A673 (cell line): ENCODE results near the gene LPCAT2. TPM values are rescaled to one million over a fixed set of nuclear protein-coding genes. Genes with fewer than 3 reads are reported as not detected.

Experiments
- BruUV-seq: library from RNA; stranded (reverse); fragments of 400-500 nt; replicated peaks from 2 replicates; lab custom pipeline; 2021; lab: Mats Ljungman, UMichigan
- CTCF ChIA-PET: fragments of 300-600 bp; sonication (Branson Sonifier 250); formaldehyde crosslinking; loops from one replicate; lab custom pipeline; 2022; ENCODE audit warnings: antibody characterized with exemption; lab: Charles Lee
- POLR2A ChIA-PET: fragments of 300-600 bp; sonication (Branson Sonifier 250); formaldehyde crosslinking; loops from one replicate; lab custom pipeline; 2022; ENCODE audit warnings: antibody characterized with exemption; ENCODE audit not compliant: low non-redundant PET; lab: Charles Lee
- DNase-seq: peaks from one replicate; pipeline ENCODE4 v3.0.0-alpha.2; 2015; ENCODE audit warnings: low spot score
- H3K27ac ChIP-seq: fragments of 200-600 bp; sonication (generic); 2 replicates; pipeline ENCODE4 v1.5.1; 2016; ENCODE audit warnings: mixed run types, low read depth, mild to moderate bottlenecking, mixed read lengths, antibody characterized with exemption, low read length; ENCODE audit not compliant: poor library complexity, severe bottlenecking
- H3K27me3 ChIP-seq: fragments of 200-600 bp; sonication (generic); replicated peaks from 2 replicates; pipeline ENCODE4 v1.6.1; 2017; ENCODE audit warnings: mixed run types, low read depth, mild to moderate bottlenecking, mixed read lengths, antibody characterized with exemption, low read length; ENCODE audit not compliant: insufficient read depth, poor library complexity
- H3K36me3 ChIP-seq: fragments of 200-600 bp; sonication (generic); 2 replicates; pipeline ENCODE4 v1.6.1; 2016; ENCODE audit warnings: mixed run types, mild to moderate bottlenecking, mixed read lengths, antibody characterized with exemption, low read length; ENCODE audit not compliant: insufficient read depth, poor library complexity, severe bottlenecking
- H3K4me1 ChIP-seq: fragments of 200-600 bp; sonication (generic); 2 replicates; pipeline ENCODE4 v1.6.1; 2017; ENCODE audit warnings: mixed run types, mild to moderate bottlenecking, mixed read lengths, antibody characterized with exemption, low read length; ENCODE audit not compliant: insufficient read depth, poor library complexity, severe bottlenecking
- H3K4me3 ChIP-seq: fragments of 200-600 bp; sonication (generic); 2 replicates; pipeline ENCODE4 v1.5.1; 2016; ENCODE audit warnings: low read depth, mixed run types, mild to moderate bottlenecking, mixed read lengths, low read length; ENCODE audit not compliant: poor library complexity, severe bottlenecking
- H3K9me3 ChIP-seq: fragments of 200-600 bp; sonication (generic); 2 replicates; pipeline ENCODE4 v1.6.1; 2016; ENCODE audit warnings: mixed run types, low read depth, mild to moderate bottlenecking, mixed read lengths, antibody characterized with exemption, low read length; ENCODE audit not compliant: poor library complexity, severe bottlenecking
- CTCF ChIP-seq: fragments of 300-800, 200-600 bp; sonication (generic); conservative IDR thresholded peaks from 2 replicates; pipeline ENCODE4 v1.5.1; 2017; ENCODE audit warnings: low read depth, mild to moderate bottlenecking, antibody characterized with exemption, low read length, moderate library complexity, mixed read lengths
- EZH2 ChIP-seq: fragments of 200-600 bp; sonication (generic); IDR thresholded peaks from 2 replicates; pipeline ENCODE4 v1.6.1; 2017; ENCODE audit warnings: borderline replicate concordance, low read depth, mild to moderate bottlenecking, mixed read lengths, antibody characterized with exemption, low read length; ENCODE audit not compliant: poor library complexity, severe bottlenecking
- intact Hi-C: fragments of 100-400 bp; cut with micrococcal nuclease; formaldehyde crosslinking; loops from one replicate; pipeline ENCODE4 v1.10.0; 2022; ENCODE audit not compliant: unreplicated experiment
- total RNA-seq: library from RNA; stranded (reverse); gene quantifications from 2 replicates; pipeline ENCODE4 v1.2.3, GENCODE V29; 2021

The LPCAT2 gene
- total RNA-seq, 1 experiment from 2014 or later, result 8.2 TPM

GRCh38 chr16:55492756-55493380 lies 16.0 kb upstream of the LPCAT2 start:
- intact Hi-C loops, result no loop called here
- DNase-seq, result no peak
- no peak overlapping the region for H3K27ac ChIP-seq
- ChIA-PET CTCF (no interaction called here), POLR2A (no interaction called here)
- H3K9me3 ChIP-seq, result no peaks in the 10 kb centered on the region
- no peak overlapping the region for H3K4me3 ChIP-seq
- TF ChIP-seq CTCF (no peak), EZH2 (no peak)
- H3K4me1 ChIP-seq, result peaks cover 10% of the 10 kb centered on the region
- H3K27me3 ChIP-seq, result no peaks in the 10 kb centered on the region
- no peaks in the 10 kb centered on the region for H3K36me3 ChIP-seq
- BruUV-seq, result no TSS peak

- no peaks in the 10 kb centered on the region for H3K27me3 ChIP-seq
- ChIA-PET POLR2A (no interaction called here), CTCF (no interaction called here)
- no peaks in the 10 kb centered on the region for H3K36me3 ChIP-seq
- H3K4me1 ChIP-seq, result peaks cover 14% of the 10 kb centered on the region
- BruUV-seq, result no TSS peak
- H3K9me3 ChIP-seq, result no peaks in the 10 kb centered on the region
- H3K4me3 ChIP-seq, result no peak overlapping the region
- intact Hi-C loops, result no loop called here
- peak; percentile 62 for DNase-seq
- no peak overlapping the region for H3K27ac ChIP-seq
- TF ChIP-seq CTCF (peak; percentile 48), EZH2 (no peak)
These were observed 13.9 kb upstream of the LPCAT2 start for GRCh38 chr16:55494994-55495421.

- TF ChIP-seq CTCF, result no peak
- TF ChIP-seq EZH2, result no peak
- ChIA-PET POLR2A (no interaction called here), CTCF (no interaction called here)
- DNase-seq, result no peak
- H3K4me3 ChIP-seq, result no peak overlapping the region
- peaks cover 22% of the 10 kb centered on the region for H3K4me1 ChIP-seq
- no peaks in the 10 kb centered on the region for H3K36me3 ChIP-seq
- no TSS peak for BruUV-seq
- H3K27me3 ChIP-seq, result no peaks in the 10 kb centered on the region
- H3K9me3 ChIP-seq, result no peaks in the 10 kb centered on the region
- intact Hi-C loops, result no loop called here
- no peak overlapping the region for H3K27ac ChIP-seq
These were observed 13.1 kb upstream of the LPCAT2 start for GRCh38 chr16:55495616-55496289.
